Astrocyte (in vitro differentiated cells and primary cell): ENCODE data around the gene MYBPHL. TPM values are rescaled to one million over a fixed set of nuclear protein-coding genes. Genes with fewer than 3 reads are reported as not detected.

Source experiments
- DNase-seq: peaks from one replicate; pipeline ENCODE4 v3.0.0-alpha.2; 2010; ENCODE audit warnings: low read depth
- FAIRE-seq: peaks from 2 replicates; lab custom pipeline; 2011; peaks lifted over from hg19 to GRCh38; lab: Jason Lieb, UNC
- H2AFZ ChIP-seq: 2 replicates; pipeline ENCODE4 v1.6.0; 2012; ENCODE audit warnings: low read depth, low read length, inconsistent platforms
- H3K27ac ChIP-seq: 2 replicates; pipeline ENCODE4 v1.5.1; 2011; ENCODE audit warnings: low read depth, low read length, inconsistent platforms
- H3K27me3 ChIP-seq: 2 replicates; pipeline ENCODE4 v1.6.0; 2011; ENCODE audit warnings: low read length, inconsistent platforms; ENCODE audit not compliant: insufficient read depth
- H3K36me3 ChIP-seq: 2 replicates; pipeline ENCODE4 v1.5.1; 2011; ENCODE audit warnings: low read length, inconsistent platforms; ENCODE audit not compliant: insufficient read depth
- H3K4me1 ChIP-seq: 2 replicates; pipeline ENCODE4 v1.5.1; 2011; ENCODE audit warnings: low read length, inconsistent platforms; ENCODE audit not compliant: insufficient read depth
- H3K4me2 ChIP-seq: 2 replicates; pipeline ENCODE4 v1.6.0; 2012; ENCODE audit warnings: low read length, inconsistent platforms
- H3K4me3 ChIP-seq: 2 replicates; pipeline ENCODE4 v1.5.1; 2011; ENCODE audit warnings: low read depth, mild to moderate bottlenecking, low read length, inconsistent platforms; ENCODE audit not compliant: insufficient read depth
- H3K79me2 ChIP-seq: 2 replicates; pipeline ENCODE4 v1.6.0; 2012; ENCODE audit warnings: mild to moderate bottlenecking, low read length, inconsistent platforms; ENCODE audit not compliant: insufficient read depth
- H3K9ac ChIP-seq: 2 replicates; pipeline ENCODE4 v1.6.0; 2012; ENCODE audit warnings: mild to moderate bottlenecking, low read length, inconsistent platforms
- H3K9me3 ChIP-seq: 2 replicates; pipeline ENCODE4 v1.5.1; 2012; ENCODE audit warnings: low read depth, mild to moderate bottlenecking, low read length, inconsistent platforms; ENCODE audit not compliant: insufficient read depth
- H4K20me1 ChIP-seq: 2 replicates; pipeline ENCODE4 v1.6.0; 2012; ENCODE audit warnings: low read length, inconsistent platforms; ENCODE audit not compliant: insufficient read depth
- H3K27ac Mint-ChIP-seq: one replicate; pipeline ENCODE4 v1.8.0; 2021; ENCODE audit warnings: mild to moderate bottlenecking, mixed read lengths; ENCODE audit not compliant: unreplicated experiment
- H3K27me3 Mint-ChIP-seq: one replicate; pipeline ENCODE4 v1.8.0; 2021; ENCODE audit warnings: low read depth, mixed read lengths; ENCODE audit not compliant: unreplicated experiment
- H3K36me3 Mint-ChIP-seq: one replicate; pipeline ENCODE4 v1.8.0; 2021; ENCODE audit warnings: low read depth, mixed read lengths; ENCODE audit not compliant: unreplicated experiment
- H3K4me1 Mint-ChIP-seq: one replicate; pipeline ENCODE4 v1.8.0; 2021; ENCODE audit warnings: low read depth, mixed read lengths; ENCODE audit not compliant: unreplicated experiment
- H3K4me3 Mint-ChIP-seq: one replicate; pipeline ENCODE4 v1.8.0; 2021; ENCODE audit warnings: mild to moderate bottlenecking, moderate library complexity, mixed read lengths; ENCODE audit not compliant: unreplicated experiment
- H3K9me3 Mint-ChIP-seq: one replicate; pipeline ENCODE4 v1.8.0; 2021; ENCODE audit warnings: mild to moderate bottlenecking, mixed read lengths; ENCODE audit not compliant: unreplicated experiment
- CTCF ChIP-seq: IDR thresholded peaks from 2 replicates; pipeline ENCODE4 v1.5.1; 2011; ENCODE audit warnings: low read depth, mild to moderate bottlenecking, inconsistent platforms, low read length, moderate library complexity; ENCODE audit not compliant: insufficient read depth
- EZH2 ChIP-seq: IDR thresholded peaks from 2 replicates; pipeline ENCODE4 v1.6.1; 2012; ENCODE audit warnings: mild to moderate bottlenecking, low read length, inconsistent platforms; ENCODE audit not compliant: insufficient read depth
- total RNA-seq: library from RNA; stranded (reverse); gene quantifications from 2 replicates; pipeline ENCODE4 v1.2.1, GENCODE V29; 2021

Gene MYBPHL
- total RNA-seq, 1 donor from 2014 or later = not detected

- TF ChIP-seq CTCF = no peak
- Histone ChIP-seq H3K9me3 (no peaks in the 10 kb centered on the region), H2AFZ (no peak overlapping the region), H4K20me1 (no peaks in the 10 kb centered on the region), H3K27me3 (no peaks in the 10 kb centered on the region), H3K36me3 (peaks cover 16% of the 10 kb centered on the region), H3K9ac (no peak overlapping the region), H3K4me1 (no peaks in the 10 kb centered on the region), H3K27ac (no peak overlapping the region), H3K79me2 (no peaks in the 10 kb centered on the region), H3K4me2 (no peak overlapping the region), H3K4me3 (no peak overlapping the region)
- H3K27me3 Mint-ChIP-seq = no peaks in the 10 kb centered on the region
- H3K9me3 Mint-ChIP-seq = peaks cover 2% of the 10 kb centered on the region
- no peak for FAIRE-seq
- H3K27ac Mint-ChIP-seq = no peak overlapping the region
- peaks cover 42% of the 10 kb centered on the region for H3K36me3 Mint-ChIP-seq
- no peaks in the 10 kb centered on the region for H3K4me1 Mint-ChIP-seq
- H3K4me3 Mint-ChIP-seq = no peak overlapping the region
- DNase-seq = no peak
Measured at GRCh38 chr1:109316506-109316905, 9.7 kb upstream of the MYBPHL start.

- peaks cover 2% of the 10 kb centered on the region for H3K9me3 Mint-ChIP-seq
- Histone ChIP-seq H3K36me3 (peaks cover 12% of the 10 kb centered on the region), H3K27me3 (no peaks in the 10 kb centered on the region), H3K9ac (no peak overlapping the region), H3K9me3 (no peaks in the 10 kb centered on the region), H3K4me3 (no peak overlapping the region), H4K20me1 (no peaks in the 10 kb centered on the region), H3K4me2 (no peak overlapping the region), H3K4me1 (no peaks in the 10 kb centered on the region), H3K79me2 (no peaks in the 10 kb centered on the region), H3K27ac (no peak overlapping the region), H2AFZ (no peak overlapping the region)
- no peaks in the 10 kb centered on the region for H3K4me1 Mint-ChIP-seq
- DNase-seq = no peak
- no peak for FAIRE-seq
- TF ChIP-seq EZH2 (no peak), CTCF (no peak)
- H3K27me3 Mint-ChIP-seq = no peaks in the 10 kb centered on the region
- no peak overlapping the region for H3K4me3 Mint-ChIP-seq
- no peak overlapping the region for H3K27ac Mint-ChIP-seq
- H3K36me3 Mint-ChIP-seq = peaks cover 39% of the 10 kb centered on the region
Measured at GRCh38 chr1:109315288-109315687, 8.5 kb upstream of the MYBPHL start.

- DNase-seq = no peak
- peaks cover 35% of the 10 kb centered on the region for H3K36me3 Mint-ChIP-seq
Measured at GRCh38 chr1:109314795-109315194, 8.0 kb upstream of the MYBPHL start.

More at GRCh38 chr1:109314795-109315194, 8.0 kb upstream of the MYBPHL start:
- Histone ChIP-seq H3K36me3 (peaks cover 12% of the 10 kb centered on the region), H4K20me1 (no peaks in the 10 kb centered on the region), H3K79me2 (no peaks in the 10 kb centered on the region), H3K9ac (no peak overlapping the region), H3K4me3 (no peak overlapping the region), H3K27me3 (no peaks in the 10 kb centered on the region), H3K9me3 (no peaks in the 10 kb centered on the region), H3K4me1 (no peaks in the 10 kb centered on the region), H3K27ac (no peak overlapping the region), H2AFZ (no peak overlapping the region), H3K4me2 (no peak overlapping the region)
- Mint-ChIP-seq H3K27ac (no peak overlapping the region), H3K9me3 (peaks cover 2% of the 10 kb centered on the region), H3K4me3 (no peak overlapping the region), H3K27me3 (no peaks in the 10 kb centered on the region), H3K4me1 (no peaks in the 10 kb centered on the region)
- no peak for FAIRE-seq
- TF ChIP-seq EZH2 = no peak
- no peak for TF ChIP-seq CTCF
